OCI-LY7 (cell line): ENCODE measurements around the gene TUBA8.

Experiments used
- CTCF ChIP-seq: fragments of 200-600 bp; sonication (generic); conservative IDR thresholded peaks from 2 replicates; pipeline ENCODE4 v1.5.1; 2014; ENCODE audit warnings: mild to moderate bottlenecking, antibody characterized with exemption, low read length, moderate library complexity, mixed read lengths
- EZH2phosphoT487 ChIP-seq: fragments of 200-600 bp; sonication (generic); IDR thresholded peaks from 2 replicates; pipeline ENCODE4 v1.6.1; 2018; ENCODE audit warnings: low read depth, borderline replicate concordance, mild to moderate bottlenecking, mixed run types, antibody characterized with exemption, low read length, moderate library complexity, mixed read lengths

- no peak for TF ChIP-seq CTCF
- TF ChIP-seq EZH2phosphoT487 = no peak
These were observed 11.4 kb downstream of the TUBA8 start for GRCh38 chr22:18121954-18122554.
